Jurkat, Clone E6-1 (cell line): ENCODE measurements around the gene LIPA.
A peak's percentile ranks its signal among the peaks of the same experiment; 100 is the strongest.
"Not testable (repeated sequence)": the region's sequence is repeated elsewhere in the genome, so short reads cannot be mapped to it uniquely, and the experiment has no call there.

Experiments
- DNase-seq: peaks from one replicate; pipeline ENCODE4 v3.0.0-alpha.2; 2011; ENCODE audit warnings: low read depth, low spot score
- H3K4me3 ChIP-seq: 2 replicates; pipeline ENCODE4 v1.5.1; 2011; ENCODE audit warnings: mild to moderate bottlenecking, low read length, control low read depth, moderate library complexity

Gene LIPA

GRCh38 chr10:89274928-89275327 lies 23.4 kb upstream of the LIPA start:
- no peak overlapping the region for H3K4me3 ChIP-seq
- no peak for DNase-seq

GRCh38 chr10:89273680-89274079 lies 22.1 kb upstream of the LIPA start:
- DNase-seq = no peak
- no peak overlapping the region for H3K4me3 ChIP-seq

DNA sequence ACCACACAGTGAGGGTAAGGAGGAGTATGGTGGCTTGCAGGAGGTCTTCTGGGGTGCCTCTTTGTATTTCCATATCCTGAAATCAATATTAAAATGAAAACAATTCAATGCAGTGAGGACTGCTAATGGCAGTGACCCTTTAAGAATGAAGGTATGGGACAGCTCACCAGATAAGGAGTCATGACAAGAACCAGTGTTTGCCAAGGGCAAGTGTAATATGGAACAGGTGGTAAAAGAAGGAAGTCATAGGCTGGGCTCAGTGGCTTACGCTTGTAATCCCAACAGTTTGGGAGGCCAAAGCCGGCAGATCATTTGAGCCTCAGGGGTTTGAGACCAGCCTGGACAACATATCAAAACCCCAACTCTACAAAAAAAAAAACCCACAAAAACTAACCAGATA lies 20.0 kb upstream of the LIPA start:
- DNase-seq = no peak
- H3K4me3 ChIP-seq = no peak overlapping the region

- DNase-seq = no peak
- H3K4me3 ChIP-seq = no peak overlapping the region
These were observed 18.5 kb upstream of the LIPA start for GRCh38 chr10:89270153-89270483.

DNA sequence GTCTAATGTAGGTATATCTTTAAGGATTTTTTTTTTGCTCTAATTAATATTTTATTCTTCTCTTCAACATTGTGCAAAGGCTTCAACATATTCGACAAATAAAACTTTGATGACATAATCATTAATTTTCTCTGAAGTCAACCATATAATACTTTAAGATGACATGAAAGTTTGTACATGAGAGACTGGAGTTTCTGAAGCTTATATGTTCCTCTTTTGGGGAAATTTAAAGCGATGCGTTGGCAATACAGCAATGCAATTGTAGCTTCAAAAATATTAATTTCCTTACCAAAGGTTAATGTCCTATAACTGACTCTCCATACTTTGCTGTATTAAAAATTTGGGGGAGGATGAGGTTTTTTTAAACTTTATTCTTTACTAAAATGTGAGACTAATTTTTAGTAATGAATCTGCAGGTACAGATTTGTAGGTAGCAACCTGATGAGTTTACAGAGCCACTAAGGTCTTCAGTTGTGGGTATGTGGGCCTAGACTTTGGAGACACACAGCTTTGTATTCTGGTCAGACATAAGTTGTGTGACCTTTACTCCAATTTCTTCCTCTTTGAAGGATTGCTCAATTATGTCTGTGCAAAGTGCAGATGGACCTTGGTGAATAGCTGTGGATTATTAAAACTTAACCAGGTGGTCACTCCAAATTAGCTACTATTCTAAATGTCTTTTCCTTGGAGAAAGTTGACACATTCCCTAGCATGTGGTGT lies 18.0 kb upstream of the LIPA start:
- DNase-seq = no peak
- no peak overlapping the region for H3K4me3 ChIP-seq

DNA sequence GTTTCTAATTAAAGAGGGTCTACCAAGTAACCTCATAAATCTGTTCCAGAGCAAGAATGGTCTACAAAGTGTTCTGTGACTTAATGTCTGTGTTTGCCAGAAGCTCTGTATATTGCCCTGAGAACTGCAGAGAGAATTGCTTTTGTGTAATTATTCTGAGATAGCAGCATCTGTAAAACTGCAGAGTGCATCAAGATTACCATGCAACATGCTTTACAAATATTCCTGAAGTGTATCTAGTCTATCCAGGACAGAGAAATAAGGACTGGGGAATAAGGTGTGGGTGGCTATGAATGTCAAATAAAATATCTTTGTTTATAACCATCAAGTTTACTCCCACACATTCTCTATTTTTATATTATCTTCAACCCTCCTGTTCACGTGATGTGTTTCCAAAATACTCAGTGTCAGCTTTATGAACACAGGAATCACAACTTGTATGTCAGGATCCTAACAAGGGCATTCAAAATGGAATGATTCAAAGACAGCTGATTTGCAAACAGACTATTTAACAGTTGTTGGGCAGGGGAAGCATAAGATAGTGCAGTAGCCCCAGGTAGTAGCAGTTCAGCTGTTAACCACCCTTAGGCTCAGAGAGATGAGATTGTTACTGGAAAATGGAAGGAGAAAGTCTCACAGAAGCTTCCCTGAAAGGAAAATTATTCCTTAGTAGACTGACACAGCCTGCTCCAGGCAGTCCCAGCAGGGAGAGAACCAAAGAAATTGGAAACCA lies 15.3 kb upstream of the LIPA start:
- no peak for DNase-seq
- H3K4me3 ChIP-seq = no peak overlapping the region

- no peak overlapping the region for H3K4me3 ChIP-seq
- DNase-seq = no peak
These were observed 12.0 kb upstream of the LIPA start for GRCh38 chr10:89263531-89263930.

DNA sequence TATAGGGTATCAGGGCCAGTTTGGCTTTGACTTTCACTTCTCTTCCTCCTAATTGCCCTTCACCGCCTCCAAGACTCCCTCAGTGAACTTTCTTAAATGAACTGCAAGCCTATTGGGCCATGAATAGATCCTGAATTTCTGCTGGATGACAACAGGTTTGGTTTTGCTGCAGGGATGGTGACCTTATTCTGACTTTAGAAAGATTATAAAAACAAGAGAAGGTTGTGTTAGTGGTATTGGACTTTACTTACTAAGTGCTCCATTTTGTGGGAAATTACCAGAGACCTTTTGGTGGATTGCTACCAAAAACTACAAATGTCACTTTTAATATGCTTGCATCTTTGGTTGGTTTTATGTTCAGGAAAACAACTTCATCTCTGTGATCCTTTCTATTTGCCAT lies 11.5 kb upstream of the LIPA start:
- no peak for DNase-seq
- H3K4me3 ChIP-seq = no peak overlapping the region

DNA sequence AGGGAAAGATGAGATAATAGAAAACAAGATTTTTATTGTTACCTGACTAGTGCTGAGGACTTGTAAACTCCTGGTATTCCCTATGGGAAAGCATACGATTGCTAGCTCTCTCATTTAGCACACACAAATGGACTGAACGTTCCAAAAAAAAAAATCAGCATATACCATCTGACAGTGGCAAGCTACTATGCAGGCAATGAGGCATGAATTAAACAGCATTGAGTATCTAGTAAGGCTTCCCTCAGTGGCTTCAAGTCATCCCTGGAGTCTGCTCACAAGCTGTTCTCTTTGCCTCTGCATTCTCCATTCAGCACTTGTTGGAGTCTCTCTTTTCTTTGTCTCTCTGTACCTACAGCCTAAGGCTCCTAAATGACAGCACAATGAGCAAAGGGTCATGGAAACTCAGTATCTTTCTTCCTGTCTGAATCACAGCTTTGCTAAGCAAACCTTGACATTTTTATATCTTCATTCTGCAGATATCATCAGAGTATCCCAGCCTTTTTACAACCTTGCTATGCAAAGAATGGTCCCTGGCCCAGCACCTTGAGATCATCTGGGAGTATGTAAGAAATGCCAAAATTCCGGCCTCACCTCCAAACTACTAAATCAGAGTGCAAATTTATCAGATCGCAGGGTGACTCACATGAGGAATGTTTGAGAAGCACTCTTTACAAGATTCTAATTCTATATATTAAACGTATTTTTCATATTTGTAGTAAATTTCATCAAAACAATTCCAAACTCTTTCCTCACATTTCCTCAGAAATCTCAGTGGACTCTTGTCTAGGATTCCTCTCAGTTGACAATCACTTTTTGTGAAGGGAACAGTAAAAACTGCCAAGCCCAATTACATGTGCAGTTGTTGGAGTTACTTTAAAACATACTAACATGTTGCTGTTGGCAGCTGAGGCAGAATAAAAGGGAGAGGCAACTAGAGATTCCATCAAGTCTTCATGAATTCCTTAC lies 10.8 kb upstream of the LIPA start:
- no peak for DNase-seq
- H3K4me3 ChIP-seq = no peak overlapping the region

DNA sequence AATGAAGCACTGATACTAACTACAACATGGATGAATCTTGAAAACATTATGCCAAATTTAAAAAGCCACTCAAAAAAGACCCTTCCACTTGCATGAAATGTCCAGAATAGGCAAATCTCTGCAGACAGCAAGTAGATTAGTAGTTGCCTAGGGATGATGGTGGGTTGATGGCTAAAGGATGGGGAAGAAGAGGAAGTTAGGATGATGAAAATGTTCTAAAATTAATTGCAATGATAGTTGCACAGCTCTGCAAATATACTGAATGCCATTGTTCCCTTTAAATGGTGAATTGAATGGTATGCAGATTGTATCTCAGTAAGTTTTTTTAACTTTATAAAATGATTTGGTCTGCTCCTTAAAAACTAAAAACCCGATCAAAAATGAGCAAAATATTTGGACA lies 7.3 kb upstream of the LIPA start:
- H3K4me3 ChIP-seq = no peak overlapping the region
- no peak for DNase-seq

- H3K4me3 ChIP-seq = no peak overlapping the region
- no peak for DNase-seq
These were observed 6.0 kb upstream of the LIPA start for GRCh38 chr10:89257581-89257980.

DNA sequence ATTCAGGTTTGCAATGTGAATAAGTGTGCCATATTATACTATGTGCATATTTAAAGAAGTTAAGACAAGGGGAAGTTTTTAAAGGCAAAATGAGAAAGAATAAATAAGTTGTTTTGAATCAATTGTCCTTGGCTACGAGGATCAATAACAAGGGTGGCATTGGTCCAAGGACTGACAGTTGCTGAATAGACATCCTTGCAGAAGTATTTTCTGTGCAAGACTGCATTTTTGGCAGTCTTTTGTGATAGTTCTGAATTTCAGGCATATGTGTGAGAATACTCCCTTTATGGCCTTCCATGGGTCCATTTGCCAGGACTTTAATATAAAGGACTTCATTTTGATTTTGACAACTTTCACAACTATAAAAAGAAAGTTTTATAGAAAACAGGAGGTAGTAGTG lies 5.4 kb upstream of the LIPA start:
- no peak for DNase-seq

DNA sequence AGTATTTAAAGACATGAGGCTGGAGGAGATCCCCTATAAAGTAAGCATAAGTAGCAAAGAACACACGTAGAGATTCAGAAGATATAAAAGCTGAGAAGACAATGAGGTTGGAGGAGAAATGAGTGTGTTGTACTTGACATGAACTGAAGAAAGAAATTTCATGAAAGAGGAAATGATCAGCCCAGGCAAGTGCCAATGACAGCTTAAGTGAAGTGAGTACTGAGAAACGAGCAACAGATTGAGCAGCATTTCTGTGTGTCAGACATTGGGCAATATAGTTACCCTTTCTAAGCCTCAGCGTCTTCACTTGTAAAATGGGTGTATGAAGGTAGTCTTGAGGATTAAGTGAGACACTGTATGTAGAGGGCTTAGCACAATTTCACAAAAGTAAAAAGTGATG lies 4.8 kb upstream of the LIPA start:
- H3K4me3 ChIP-seq = no peak overlapping the region
- no peak for DNase-seq

More for the DNA sequence above, 5.4 kb upstream of the LIPA start:
- H3K4me3 ChIP-seq = no peak overlapping the region

DNA sequence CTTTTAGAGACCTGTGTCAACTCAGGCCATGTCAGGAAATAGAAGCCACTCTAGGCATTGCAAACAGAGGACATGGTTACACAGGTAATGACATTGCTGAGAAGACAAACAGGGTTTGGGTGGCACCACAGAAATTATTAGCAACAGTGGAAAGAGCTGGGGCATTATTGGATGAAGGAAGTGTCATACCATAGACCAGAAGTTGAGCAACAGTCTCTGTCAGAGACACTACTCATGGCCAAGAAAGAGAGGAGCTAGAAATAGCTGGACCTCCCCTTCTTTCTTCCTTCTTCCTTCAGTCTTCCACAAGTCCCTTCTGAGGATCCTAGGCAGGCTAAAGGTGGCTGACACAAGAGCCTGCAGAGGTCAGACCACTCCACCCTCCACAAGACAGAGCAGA lies 4.2 kb upstream of the LIPA start:
- H3K4me3 ChIP-seq = no peak overlapping the region
- no peak for DNase-seq

GRCh38 chr10:89255091-89255579 lies 3.6 kb upstream of the LIPA start:
- H3K4me3 ChIP-seq, DNase-seq: not testable (repeated sequence)

- peak overlapping the region; percentile 81 for H3K4me3 ChIP-seq
- DNase-seq = no peak
These were observed 630 bp upstream of the LIPA start for GRCh38 chr10:89252225-89252585.

DNA sequence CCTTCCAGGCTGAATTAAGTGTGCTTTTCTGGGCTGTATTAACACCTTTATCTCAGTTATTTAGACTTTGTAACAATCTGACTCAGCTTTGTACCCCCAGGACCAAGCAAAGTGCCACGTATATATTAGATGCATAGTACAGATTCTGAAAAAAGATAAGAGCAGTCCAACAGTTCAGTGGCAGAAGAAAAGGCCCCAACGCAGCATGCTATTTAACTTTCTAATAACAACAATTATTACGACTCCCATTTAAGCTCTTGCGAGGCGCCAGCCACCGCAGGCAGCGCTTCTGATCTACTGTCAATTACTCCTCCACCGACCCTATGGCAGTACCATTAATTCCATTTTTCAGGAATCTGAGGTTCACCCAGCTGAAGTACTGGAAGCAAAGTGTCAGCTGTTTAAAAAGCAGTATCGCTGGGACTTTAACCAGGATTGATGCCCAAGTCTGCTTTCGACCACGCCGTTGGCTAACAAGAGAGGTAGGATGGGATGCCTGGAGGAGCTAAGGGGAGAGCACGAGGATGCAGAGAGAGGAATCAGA lies 638 bp downstream of the LIPA start:
- no peak for DNase-seq
- peak overlapping the region; percentile 81 for H3K4me3 ChIP-seq

- DNase-seq = no peak
- no peak overlapping the region for H3K4me3 ChIP-seq
These were observed 2.6 kb downstream of the LIPA start for GRCh38 chr10:89248990-89249389.

- not testable (repeated sequence) for DNase-seq, H3K4me3 ChIP-seq
These were observed 4.0 kb downstream of the LIPA start for GRCh38 chr10:89247623-89248022.

GRCh38 chr10:89245802-89246201 lies 5.8 kb downstream of the LIPA start:
- DNase-seq = no peak
- no peak overlapping the region for H3K4me3 ChIP-seq
